DMS114 treated with DMSO at 0.1 percent for 48 hours (cell line): Measurements from ENCODE around the gene DACH1.
"Not testable (repeated sequence)": the region's sequence is repeated elsewhere in the genome, so short reads cannot be mapped to it uniquely, and the experiment has no call there.

Experiments
- DNase-seq: peaks from one replicate; lab custom pipeline; 2025; ENCODE audit not compliant: unreplicated experiment; lab: John Stamatoyannopoulos, UW

DACH1 gene

GRCh38 chr13:71866335-71867130 lies 471 bp downstream of the DACH1 start:
- DNase-seq = no peak

GRCh38 chr13:71865874-71866334 lies 1.1 kb downstream of the DACH1 start:
- no peak for DNase-seq

GRCh38 chr13:71864986-71865873 lies 1.8 kb downstream of the DACH1 start:
- DNase-seq = no peak

GRCh38 chr13:71864094-71864985 lies 2.7 kb downstream of the DACH1 start:
- DNase-seq = peak; percentile 8

- no peak for DNase-seq
Observed at GRCh38 chr13:71863254-71863865, 3.6 kb downstream of the DACH1 start.

- no peak for DNase-seq
Observed at GRCh38 chr13:71862459-71862943, 4.5 kb downstream of the DACH1 start.

GRCh38 chr13:71861769-71862458 lies 5.1 kb downstream of the DACH1 start:
- DNase-seq = no peak

GRCh38 chr13:71860547-71861138 lies 6.4 kb downstream of the DACH1 start:
- DNase-seq = no peak

- no peak for DNase-seq
Observed at GRCh38 chr13:71858647-71859046, 8.4 kb downstream of the DACH1 start.

GRCh38 chr13:71856548-71857043 lies 10.4 kb downstream of the DACH1 start:
- no peak for DNase-seq

GRCh38 chr13:71854401-71854800 lies 12.6 kb downstream of the DACH1 start:
- no peak for DNase-seq

- DNase-seq = no peak
Observed at GRCh38 chr13:71853725-71854124, 13.3 kb downstream of the DACH1 start.

GRCh38 chr13:71852736-71853135 lies 14.3 kb downstream of the DACH1 start:
- no peak for DNase-seq

- no peak for DNase-seq
Observed at GRCh38 chr13:71851498-71852409, 15.2 kb downstream of the DACH1 start.

- no peak for DNase-seq
Observed at GRCh38 chr13:71842003-71842402, 25.0 kb downstream of the DACH1 start.

GRCh38 chr13:71838842-71839241 lies 28.2 kb downstream of the DACH1 start:
- DNase-seq = no peak

- DNase-seq = not testable (repeated sequence)
Observed at GRCh38 chr13:71837582-71837981, 29.4 kb downstream of the DACH1 start.

- DNase-seq = no peak
Observed at GRCh38 chr13:71831716-71832115, 35.3 kb downstream of the DACH1 start.
